ENCODE measurements around the gene NADSYN1.

DNA sequence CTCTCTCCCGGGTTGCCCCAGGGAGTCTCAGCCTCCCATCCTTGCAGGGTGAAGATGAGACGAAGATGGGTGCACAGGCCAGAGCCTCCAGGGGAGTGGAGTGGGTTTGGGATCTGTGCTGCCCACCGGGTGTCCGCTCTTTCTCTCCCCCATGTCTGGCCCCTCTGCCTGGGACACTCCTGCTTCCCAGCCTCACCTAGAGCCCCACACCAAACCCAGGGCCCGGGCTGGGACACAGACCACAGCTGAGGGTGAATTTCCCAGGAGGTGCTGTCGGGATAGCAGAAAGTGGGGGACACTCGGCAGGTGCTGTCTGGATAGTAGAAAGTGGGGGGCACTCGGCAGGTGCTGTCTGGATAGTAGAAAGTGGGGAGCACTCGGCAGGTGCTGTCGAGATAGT, 49.0 kb downstream of the NADSYN1 start:
- TF ChIP-seq CTCF (IDR thresholded peaks at IDR 0.05; ENCODE audit: low read length) (no peak), EZH2 (IDR thresholded peaks at IDR 0.05; ENCODE audit: borderline replicate concordance, low read length) (no peak)
